Choroid plexus epithelial cell (primary cell): ENCODE results near the gene PCDHGA8.
"Not testable (repeated sequence)": the region's sequence is repeated elsewhere in the genome, so short reads cannot be mapped to it uniquely, and the experiment has no call there.

ENCODE experiments used
- DNase-seq: peaks from one replicate; pipeline ENCODE4 v3.0.0-alpha.2; 2010; ENCODE audit warnings: low read depth
- H3K4me3 ChIP-seq: 2 replicates; pipeline ENCODE4 v1.5.1; 2011; ENCODE audit warnings: low read depth, mild to moderate bottlenecking, control low read depth, low read length, moderate library complexity
- TF ChIP-seq, protein P1 (sequence below): conservative IDR thresholded peaks from 2 replicates; pipeline ENCODE4 v1.5.1; 2011; ENCODE audit warnings: low read depth, mild to moderate bottlenecking, control low read depth, inconsistent platforms, low read length, moderate library complexity

PCDHGA8 gene

DNA sequence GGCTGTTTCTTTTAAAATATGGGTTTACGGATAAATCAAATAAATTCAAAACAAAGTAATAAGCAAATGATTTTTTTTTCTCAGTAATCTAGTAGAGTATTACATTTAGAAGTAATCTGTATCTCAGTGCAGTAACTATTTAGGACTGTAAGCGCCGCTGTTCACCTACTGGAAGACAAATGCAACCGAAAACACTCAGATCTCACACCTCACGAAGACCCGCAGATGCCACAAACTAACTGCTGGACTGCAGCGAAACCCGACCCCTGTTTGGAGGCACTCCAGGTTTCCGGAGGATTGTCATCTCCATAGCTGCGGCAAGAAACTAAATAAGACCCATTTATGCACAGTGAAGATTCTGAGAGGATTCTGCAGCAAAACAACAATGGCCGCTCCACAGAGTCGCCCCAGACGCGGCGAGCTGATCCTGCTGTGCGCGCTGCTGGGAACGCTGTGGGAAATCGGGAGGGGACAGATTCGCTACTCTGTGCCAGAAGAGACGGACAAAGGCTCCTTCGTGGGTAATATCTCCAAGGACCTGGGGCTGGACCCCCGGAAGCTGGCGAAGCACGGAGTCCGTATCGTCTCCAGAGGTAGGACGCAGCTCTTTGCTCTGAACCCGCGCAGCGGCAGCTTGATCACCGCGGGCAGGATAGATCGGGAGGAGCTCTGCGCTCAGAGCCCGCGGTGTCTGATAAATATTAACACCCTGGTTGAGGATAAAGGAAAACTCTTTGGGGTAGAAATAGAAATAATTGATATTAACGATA, at the start of gene PCDHGA8:
TSS of gene PCDHGA8 (plus strand) at position 205 of the 770 bp plus-strand sequence. CDS start at position 386, 181 bp downstream.
- peak; percentile 8 for DNase-seq
- H3K4me3 ChIP-seq: no peak within 1 kb of the TSS
- TF ChIP-seq, protein P1, sequence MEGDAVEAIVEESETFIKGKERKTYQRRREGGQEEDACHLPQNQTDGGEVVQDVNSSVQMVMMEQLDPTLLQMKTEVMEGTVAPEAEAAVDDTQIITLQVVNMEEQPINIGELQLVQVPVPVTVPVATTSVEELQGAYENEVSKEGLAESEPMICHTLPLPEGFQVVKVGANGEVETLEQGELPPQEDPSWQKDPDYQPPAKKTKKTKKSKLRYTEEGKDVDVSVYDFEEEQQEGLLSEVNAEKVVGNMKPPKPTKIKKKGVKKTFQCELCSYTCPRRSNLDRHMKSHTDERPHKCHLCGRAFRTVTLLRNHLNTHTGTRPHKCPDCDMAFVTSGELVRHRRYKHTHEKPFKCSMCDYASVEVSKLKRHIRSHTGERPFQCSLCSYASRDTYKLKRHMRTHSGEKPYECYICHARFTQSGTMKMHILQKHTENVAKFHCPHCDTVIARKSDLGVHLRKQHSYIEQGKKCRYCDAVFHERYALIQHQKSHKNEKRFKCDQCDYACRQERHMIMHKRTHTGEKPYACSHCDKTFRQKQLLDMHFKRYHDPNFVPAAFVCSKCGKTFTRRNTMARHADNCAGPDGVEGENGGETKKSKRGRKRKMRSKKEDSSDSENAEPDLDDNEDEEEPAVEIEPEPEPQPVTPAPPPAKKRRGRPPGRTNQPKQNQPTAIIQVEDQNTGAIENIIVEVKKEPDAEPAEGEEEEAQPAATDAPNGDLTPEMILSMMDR: peak; percentile 8

DNA sequence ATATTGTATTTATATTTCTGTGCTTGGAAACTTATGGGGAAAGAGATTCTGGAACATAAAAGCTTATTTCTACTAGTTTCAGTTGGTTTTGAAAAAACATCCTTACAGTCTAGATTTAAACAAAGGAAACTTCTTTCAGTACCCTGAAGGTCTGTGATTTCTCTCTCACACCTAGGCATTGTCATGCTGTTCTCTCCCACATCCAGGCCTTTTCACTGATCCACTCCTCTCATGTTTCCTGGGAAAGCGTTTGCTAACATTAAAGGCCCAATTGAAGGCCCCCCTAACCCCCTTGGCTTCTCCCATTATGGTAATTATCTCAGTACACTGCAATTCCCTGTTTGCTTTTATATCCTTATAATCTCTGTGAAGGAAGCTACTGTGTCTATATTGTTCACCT, 49.7 kb upstream of the PCDHGA8 start:
- no peak overlapping the region for H3K4me3 ChIP-seq

DNA sequence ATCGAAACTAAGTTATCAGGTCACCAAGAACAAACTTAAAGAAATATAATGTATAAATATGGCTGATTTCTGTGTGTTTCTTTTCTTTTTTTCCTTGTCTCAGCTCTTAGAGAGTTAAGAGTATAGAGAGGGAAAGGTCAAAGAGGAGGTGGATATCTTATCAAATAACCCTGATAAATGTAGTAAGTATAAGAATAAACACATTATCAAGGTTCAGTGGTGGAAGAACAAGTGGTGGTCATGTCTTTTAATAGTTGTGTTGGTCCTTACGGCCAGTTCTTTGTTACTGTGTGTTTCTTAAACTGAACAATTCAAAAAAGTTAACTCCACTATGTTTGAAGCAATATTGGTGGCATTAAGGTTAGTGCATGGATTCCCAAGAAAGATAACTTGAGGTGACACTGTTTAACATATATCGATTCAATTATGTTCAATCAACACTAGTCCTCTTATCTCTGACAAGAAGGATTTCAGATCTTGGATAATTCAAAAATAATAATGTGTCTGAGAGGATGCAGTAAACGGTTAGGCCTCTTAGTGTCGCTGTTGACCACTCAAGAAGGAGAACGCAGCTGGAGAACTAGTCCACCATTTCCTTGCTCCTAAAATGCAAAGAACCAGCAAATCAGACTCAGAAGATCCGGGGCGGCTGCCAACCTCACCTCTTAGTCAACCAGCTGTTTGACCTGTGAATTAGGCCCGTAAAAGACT, 49.0 kb upstream of the PCDHGA8 start, which contains the start of gene PCDHGA3:
TSS of gene PCDHGA3 (plus strand) at position 588 of the 711 bp plus-strand sequence. CDS start 205 bp downstream, outside the sequence.
- peak within 1 kb of the TSS; percentile 45 for H3K4me3 ChIP-seq
- TF ChIP-seq, protein P1: peak; percentile 55
- peak; percentile 61 for DNase-seq

More for the DNA sequence above, 49.7 kb upstream of the PCDHGA8 start:
- DNase-seq: no peak
- TF ChIP-seq, protein P1: no peak

DNA sequence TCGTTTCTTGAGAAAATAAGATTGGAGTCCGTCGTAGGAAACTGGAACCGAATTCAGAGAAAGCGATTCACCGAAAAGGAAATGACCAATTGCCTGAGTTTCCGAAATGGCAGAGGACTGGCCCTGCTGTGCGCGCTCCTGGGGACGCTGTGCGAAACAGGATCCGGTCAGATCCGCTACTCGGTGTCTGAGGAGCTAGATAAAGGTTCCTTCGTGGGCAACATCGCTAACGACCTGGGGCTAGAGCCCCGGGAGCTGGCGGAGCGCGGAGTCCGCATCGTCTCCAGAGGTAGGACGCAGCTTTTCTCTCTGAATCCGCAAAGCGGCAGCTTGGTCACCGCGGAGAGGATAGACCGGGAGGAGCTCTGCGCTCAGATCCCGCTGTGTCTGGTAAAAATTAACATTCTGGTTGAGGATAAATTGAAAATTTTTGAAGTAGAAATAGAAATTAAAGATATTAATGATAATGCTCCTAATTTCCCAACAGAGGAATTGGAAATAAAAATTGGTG, 48.4 kb upstream of the PCDHGA8 start:
- TF ChIP-seq, protein P1: no peak
- DNase-seq: no peak
- peak overlapping the region; percentile 45 for H3K4me3 ChIP-seq

DNA sequence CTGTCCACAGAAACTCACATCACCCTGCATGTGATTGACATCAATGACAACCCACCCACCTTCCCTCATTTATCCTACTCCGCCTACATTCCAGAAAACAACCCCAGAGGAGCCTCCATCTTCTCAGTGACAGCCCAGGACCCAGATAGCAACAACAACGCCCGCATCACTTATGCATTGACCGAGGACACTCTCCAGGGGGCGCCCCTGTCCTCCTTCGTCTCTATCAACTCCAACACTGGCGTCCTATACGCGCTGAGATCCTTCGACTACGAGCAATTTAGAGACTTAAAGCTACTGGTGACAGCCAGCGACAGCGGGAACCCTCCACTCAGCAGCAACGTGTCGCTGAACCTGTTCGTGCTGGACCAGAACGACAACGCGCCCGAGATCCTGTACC, 47.1 kb upstream of the PCDHGA8 start:
- DNase-seq: no peak
- TF ChIP-seq, protein P1: no peak
- no peak overlapping the region for H3K4me3 ChIP-seq

DNA sequence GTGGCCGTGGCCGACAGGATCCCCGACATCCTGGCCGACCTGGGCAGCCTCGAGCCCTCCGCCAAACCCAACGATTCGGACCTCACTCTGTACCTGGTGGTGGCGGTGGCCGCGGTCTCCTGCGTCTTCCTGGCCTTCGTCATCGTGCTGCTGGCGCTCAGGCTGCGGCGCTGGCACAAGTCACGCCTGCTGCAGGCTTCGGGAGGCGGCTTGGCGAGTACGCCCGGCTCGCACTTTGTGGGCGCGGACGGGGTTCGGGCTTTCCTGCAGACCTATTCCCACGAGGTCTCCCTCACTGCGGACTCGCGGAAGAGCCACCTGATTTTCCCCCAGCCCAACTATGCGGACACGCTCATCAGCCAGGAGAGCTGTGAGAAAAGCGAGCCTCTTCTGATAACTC, 46.4 kb upstream of the PCDHGA8 start:
- DNase-seq, H3K4me3 ChIP-seq: not testable (repeated sequence)

DNA sequence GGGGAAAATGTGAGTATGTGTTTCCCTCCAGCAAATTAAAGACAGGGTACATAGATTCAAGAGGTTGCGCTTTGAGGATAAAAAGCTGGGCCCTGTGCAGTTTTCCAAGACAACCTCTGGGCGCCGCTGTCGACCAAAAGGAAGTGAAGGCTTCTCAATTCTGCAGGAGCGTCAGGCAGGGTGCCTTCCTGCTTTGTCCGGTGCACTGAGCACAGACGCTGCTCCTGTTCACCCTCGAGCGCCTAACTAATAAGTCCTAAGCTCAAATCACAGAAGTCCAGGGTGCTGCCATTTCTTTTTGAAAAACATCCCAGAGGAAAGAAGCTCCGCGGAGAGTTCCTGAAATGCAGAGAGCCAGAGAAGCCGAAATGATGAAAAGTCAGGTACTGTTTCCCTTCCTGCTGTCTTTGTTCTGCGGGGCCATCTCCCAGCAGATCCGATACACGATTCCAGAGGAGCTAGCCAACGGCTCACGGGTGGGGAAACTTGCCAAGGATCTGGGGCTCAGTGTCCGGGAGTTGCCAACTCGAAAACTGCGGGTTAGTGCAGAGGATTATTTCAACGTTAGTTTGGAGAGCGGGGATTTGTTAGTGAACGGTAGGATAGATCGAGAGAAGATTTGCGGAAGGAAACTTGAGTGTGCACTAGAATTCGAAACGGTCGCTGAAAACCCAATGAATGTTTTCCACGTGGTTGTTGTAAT, 42.4 kb upstream of the PCDHGA8 start, which contains the start of gene PCDHGB1:
TSS of gene PCDHGB1 (plus strand) at position 183 of the 703 bp plus-strand sequence. CDS start at position 345, 162 bp downstream.
- peak within 1 kb of the TSS; percentile 9 for H3K4me3 ChIP-seq

More for the DNA sequence above, 42.4 kb upstream of the PCDHGA8 start, which contains the start of gene PCDHGB1:
- DNase-seq: peak; percentile 47
- TF ChIP-seq, protein P1: peak; percentile 51
